Brain microvascular endothelial cell (primary cell): ENCODE results near the gene PALM.
"Not testable (repeated sequence)": the region's sequence is repeated elsewhere in the genome, so short reads cannot be mapped to it uniquely, and the experiment has no call there.

Experiments
- DNase-seq: peaks from one replicate; pipeline ENCODE4 v3.0.0-alpha.2; 2020
- H3K27ac ChIP-seq: fragments of 250-450 bp; sonication (Bioruptor Pico); 2 replicates; pipeline ENCODE4 v1.5.1; 2020; ENCODE audit warnings: mild to moderate bottlenecking, moderate library complexity
- H3K27me3 ChIP-seq: fragments of 250-450 bp; sonication (Bioruptor Pico); replicated peaks from 2 replicates; pipeline ENCODE4 v1.5.1; 2020; ENCODE audit warnings: mild to moderate bottlenecking
- H3K36me3 ChIP-seq: fragments of 250-450 bp; sonication (Bioruptor Pico); replicated peaks from 2 replicates; pipeline ENCODE4 v1.5.1; 2020; ENCODE audit warnings: mild to moderate bottlenecking
- H3K4me3 ChIP-seq: 2 replicates; pipeline ENCODE4 v1.5.1; 2011; ENCODE audit warnings: low read depth, mild to moderate bottlenecking, control low read depth, low read length, moderate library complexity
- CTCF ChIP-seq: IDR thresholded peaks from 2 replicates; pipeline ENCODE4 v1.5.1; 2011; ENCODE audit warnings: low read depth, mild to moderate bottlenecking, moderate library complexity, low read length, control low read depth, inconsistent platforms; ENCODE audit errors: missing control alignments
- in situ Hi-C: cut with HindIII; loops from 2 replicates; pipeline ENCODE4 v1.10.0; 2017; ENCODE audit warnings: low sequenced_read_pairs, low pct_ligation_motif_present

Gene PALM

GRCh38 chr19:725461-726089 lies 16.8 kb downstream of the PALM start:
- Histone ChIP-seq H3K27ac (no peak overlapping the region), H3K27me3 (no peaks in the 10 kb centered on the region), H3K36me3 (no peaks in the 10 kb centered on the region), H3K4me3 (no peak overlapping the region)
- no peak for TF ChIP-seq CTCF
- in situ Hi-C loops, result no loop called here
- DNase-seq, result no peak

- in situ Hi-C loops, result no loop called here
- H3K27me3 ChIP-seq, result no peaks in the 10 kb centered on the region
- DNase-seq, result no peak
- no peak overlapping the region for H3K27ac ChIP-seq
- no peak overlapping the region for H3K4me3 ChIP-seq
- TF ChIP-seq CTCF, result no peak
- H3K36me3 ChIP-seq, result no peaks in the 10 kb centered on the region
These were observed 18.5 kb downstream of the PALM start for GRCh38 chr19:726993-727956.

- in situ Hi-C loops, result no loop called here
- no peak overlapping the region for H3K4me3 ChIP-seq
- no peak for DNase-seq
- H3K27ac ChIP-seq, result no peak overlapping the region
- TF ChIP-seq CTCF, result no peak
- H3K36me3 ChIP-seq, result no peaks in the 10 kb centered on the region
- no peaks in the 10 kb centered on the region for H3K27me3 ChIP-seq
These were observed 19.3 kb downstream of the PALM start for GRCh38 chr19:728011-728410.

- not testable (repeated sequence) for H3K27me3 ChIP-seq, DNase-seq, H3K36me3 ChIP-seq
These were observed 20.8 kb downstream of the PALM start for GRCh38 chr19:729564-729963.

GRCh38 chr19:729965-730668 lies 21.4 kb downstream of the PALM start:
- DNase-seq, result no peak

More at GRCh38 chr19:729564-729963, 20.8 kb downstream of the PALM start:
- in situ Hi-C loops, H3K4me3 ChIP-seq, H3K27ac ChIP-seq: not testable (repeated sequence)

More at GRCh38 chr19:729965-730668, 21.4 kb downstream of the PALM start:
- no peak for TF ChIP-seq CTCF
- Histone ChIP-seq H3K27me3 (no peaks in the 10 kb centered on the region), H3K36me3 (no peaks in the 10 kb centered on the region), H3K4me3 (no peak overlapping the region), H3K27ac (no peak overlapping the region)
- in situ Hi-C loops, result no loop called here
